HepG2 (cell line): ENCODE results near the gene SMARCC1. TPM values are rescaled to one million over a fixed set of nuclear protein-coding genes. Genes with fewer than 3 reads are reported as not detected.

Experiments
- ATAC-seq: fragments of 200-7000 bp; cut with Tn5 transposase; 3 replicates; pipeline ENCODE4 v1.9.1; 2020; ENCODE audit warnings: mild to moderate bottlenecking, moderate library complexity
- BruUV-seq: library from RNA; stranded (reverse); fragments of 400-500 nt; replicated peaks from 2 replicates; lab custom pipeline; 2021; lab: Mats Ljungman, UMichigan
- CTCF ChIA-PET: fragments of 300-600 bp; formaldehyde crosslinking; extraction: SDS; loops from one replicate; lab custom pipeline; 2021; ENCODE audit warnings: low total read pairs, inconsistent platforms, low intra/inter-chr PET ratio; lab: Yijun Ruan, JAX
- POLR2A ChIA-PET: fragments of 350-600 bp; sonication (Branson Sonifier 250); formaldehyde crosslinking; loops from one replicate; lab custom pipeline; 2020; ENCODE audit warnings: antibody characterized with exemption, inconsistent platforms; lab: Yijun Ruan, JAX
- DNase-seq: peaks from one replicate; pipeline ENCODE4 v3.0.0-alpha.2; 2015; ENCODE audit warnings: low spot score
- FAIRE-seq: peaks from 3 replicates; lab custom pipeline; 2011; peaks lifted over from hg19 to GRCh38; lab: Jason Lieb, UNC
- H2AFZ ChIP-seq: one replicate; pipeline ENCODE4 v1.6.1; 2011; ENCODE audit warnings: low read length, inconsistent platforms
- H3K27ac ChIP-seq: fragments of 300-600 bp; 3 replicates; pipeline ENCODE4 v1.8.0; 2011; ENCODE audit warnings: mixed run types, mild to moderate bottlenecking, mixed read lengths, low read length, inconsistent platforms; ENCODE audit not compliant: insufficient read depth; ENCODE audit errors: extremely low read length
- H3K27me3 ChIP-seq, 2 experiments: fragments of 200-600 bp in 1 of 2; 2 replicates in 1 of 2; 3 replicates in 1 of 2; pipeline versions ENCODE4 v1.6.0 to v1.8.0; 2011; ENCODE audit warnings: low read length in 2 of 2, mild to moderate bottlenecking in 2 of 2, moderate library complexity in 2 of 2, inconsistent platforms in 1 of 2; ENCODE audit not compliant: insufficient read depth in 2 of 2, control insufficient read depth in 1 of 2
- H3K36me3 ChIP-seq, 2 experiments: fragments of 200-600 bp in 1 of 2; replicated peaks in 1 of 2; 2 replicates in 1 of 2; 3 replicates in 1 of 2; pipeline versions ENCODE4 v1.5.1 to v1.8.0; 2011; ENCODE audit warnings: low read length in 2 of 2, inconsistent platforms in 1 of 2; ENCODE audit not compliant: insufficient read depth in 2 of 2, control insufficient read depth in 1 of 2
- H3K4me1 ChIP-seq: 2 replicates; pipeline ENCODE4 v1.5.1; 2012; ENCODE audit warnings: low read length, inconsistent platforms; ENCODE audit not compliant: insufficient read depth
- H3K4me2 ChIP-seq: 2 replicates; pipeline ENCODE4 v1.6.0; 2011; ENCODE audit warnings: low read depth, low read length, inconsistent platforms
- H3K4me3 ChIP-seq, 3 experiments: fragments of 200-600 bp in 1 of 3; sonication (generic), shearing (Covaris generic) in 1 of 3; replicated peaks in 1 of 3; 2 replicates each; pipeline ENCODE4 v1.5.1; 2011 to 2016; ENCODE audit warnings: low read length in 3 of 3, inconsistent platforms in 2 of 3, low read depth in 2 of 3, mild to moderate bottlenecking in 2 of 3, control low read depth in 1 of 3, mixed read lengths in 1 of 3; ENCODE audit not compliant: insufficient read depth in 1 of 3
- H3K79me2 ChIP-seq: one replicate; pipeline ENCODE4 v1.6.1; 2011; ENCODE audit warnings: low read length, inconsistent platforms; ENCODE audit not compliant: insufficient read depth
- H3K9ac ChIP-seq: 2 replicates; pipeline ENCODE4 v1.6.0; 2011; ENCODE audit warnings: mild to moderate bottlenecking, low read depth, low read length, inconsistent platforms; ENCODE audit not compliant: insufficient read depth
- H3K9me3 ChIP-seq: 2 replicates; pipeline ENCODE4 v1.5.1; 2012; ENCODE audit warnings: mild to moderate bottlenecking, low read length
- H4K20me1 ChIP-seq: 2 replicates; pipeline ENCODE4 v1.6.0; 2011; ENCODE audit warnings: inconsistent platforms, mild to moderate bottlenecking, low read length, moderate library complexity; ENCODE audit not compliant: insufficient read depth
- ARID5B ChIP-seq: IDR thresholded peaks from 2 replicates; pipeline ENCODE4 v1.4.0; 2020; ENCODE audit warnings: mild to moderate bottlenecking, missing genetic modification reagents
- EZH2 ChIP-seq: conservative IDR thresholded peaks from 2 replicates; pipeline ENCODE4 v1.6.1; 2012; ENCODE audit warnings: mild to moderate bottlenecking, low read depth, low read length, moderate library complexity
- FOXC1 ChIP-seq: sonication (generic); formaldehyde crosslinking; IDR thresholded peaks from 2 replicates; pipeline ENCODE4 v1.8.0; 2022; ENCODE audit warnings: mild to moderate bottlenecking, missing genetic modification reagents, borderline replicate concordance
- HNRNPK ChIP-seq: fragments of 200-400 bp; formaldehyde crosslinking; IDR thresholded peaks from 2 replicates; pipeline ENCODE4 v1.6.1; 2018; ENCODE audit warnings: low read length, low read depth, moderate library complexity, mild to moderate bottlenecking; ENCODE audit not compliant: poor library complexity, severe bottlenecking
- PPARG ChIP-seq: conservative IDR thresholded peaks from 2 replicates; pipeline ENCODE4 v1.6.1; 2016; ENCODE audit warnings: missing biosample characterization, missing genetic modification reagents
- SMAD3 ChIP-seq: sonication (generic); formaldehyde crosslinking; IDR thresholded peaks from 2 replicates; pipeline ENCODE4 v1.4.0; 2020; ENCODE audit warnings: missing genetic modification reagents
- SP4 ChIP-seq: sonication (generic); formaldehyde crosslinking; IDR thresholded peaks from 2 replicates; pipeline ENCODE4 v1.8.1; 2023; ENCODE audit warnings: mild to moderate bottlenecking, missing genetic modification reagents
- SPEN ChIP-seq: sonication (generic); formaldehyde crosslinking; IDR thresholded peaks from 2 replicates; pipeline ENCODE4 v1.5.1; 2020; ENCODE audit warnings: low read depth, mild to moderate bottlenecking, missing genetic modification reagents
- ZBTB39 ChIP-seq: sonication (generic); formaldehyde crosslinking; IDR thresholded peaks from 2 replicates; pipeline ENCODE4 v1.5.0; 2020; ENCODE audit warnings: missing genetic modification reagents
- ZFP41 ChIP-seq: sonication (generic); formaldehyde crosslinking; IDR thresholded peaks from 2 replicates; pipeline ENCODE4 v1.4.0; 2020; ENCODE audit warnings: mild to moderate bottlenecking, missing genetic modification reagents, borderline replicate concordance
- ZNF441 ChIP-seq: sonication (generic); formaldehyde crosslinking; IDR thresholded peaks from 2 replicates; pipeline ENCODE4 v1.7.0; 2021; ENCODE audit warnings: missing genetic modification reagents, borderline replicate concordance
- ZNF687 ChIP-seq: sonication (generic); formaldehyde crosslinking; IDR thresholded peaks from 2 replicates; pipeline ENCODE4 v1.5.1; 2020; ENCODE audit warnings: mild to moderate bottlenecking, missing genetic modification reagents, moderate library complexity
- WGBS: methylation state at CpG from one replicate; pipeline ENCODE4 v1.1.6; 2017; ENCODE audit warnings: low lambda C conversion rate; 5-methylcytosine and 5-hydroxymethylcytosine counted together
- in situ Hi-C: cut with HindIII; loops from 2 replicates; pipeline ENCODE4 v1.10.0; 2017; ENCODE audit warnings: low pct_unique_long_range_greater_than_20kb; ENCODE audit not compliant: extremely low pct_ligation_motif_present
- intact Hi-C: fragments of 100-400 bp; cut with micrococcal nuclease; formaldehyde crosslinking; loops from one replicate; pipeline ENCODE4 v1.10.0; 2022; ENCODE audit not compliant: unreplicated experiment
- polyA plus RNA-seq, 8 experiments: library from polyadenylated mRNA; depleted of rRNA in 3 of 8; stranded (reverse) in 7 of 8; unstranded in 1 of 8; fragments of >200 nt; fragmentation: Illumina TruSeq in 4 of 8; extraction: Trizol in 4 of 8; gene quantifications; 2 replicates each; pipeline versions ENCODE4 v1.2.1 to v1.2.3, GENCODE V29; 2011 to 2016; ENCODE audit warnings: low read depth in 4 of 8, missing spikeins in 1 of 8, mixed read lengths in 1 of 8; ENCODE audit not compliant: insufficient read depth in 1 of 8
- total RNA-seq, 5 experiments: library from RNA; depleted of rRNA; stranded (reverse); fragments of >200 nt; fragmentation: Illumina TruSeq; extraction: Trizol; gene quantifications; 2 replicates each; pipeline ENCODE4 v1.2.3, GENCODE V29; 2016; ENCODE audit warnings: low read depth in 1 of 5

SMARCC1 gene
- total and polyA plus RNA-seq, 2 of the 13 experiments (the other 11 are each of a cell fraction or from before 2014, with no cell fraction given): 47.9 to 58.4 TPM

- no peak for TF ChIP-seq HNRNPK
- TF ChIP-seq PPARG: no peak
- TF ChIP-seq SMAD3 (CRISPR knock-in tag): no peak
Observed at GRCh38 chr3:47711596-47711995, 70.1 kb downstream of the SMARCC1 start (continued).

- POLR2A ChIA-PET: no interaction called here
- H3K9ac ChIP-seq: no peak overlapping the region
- no peaks in the 10 kb centered on the region for H4K20me1 ChIP-seq
- CTCF ChIA-PET: no interaction called here
- no peak overlapping the region for H3K4me2 ChIP-seq
- no TSS peak for BruUV-seq
- intact Hi-C loops: no loop called here
- H3K36me3 ChIP-seq: peaks cover 23 to 83% of the 10 kb centered on the region in 2 experiments
- H3K9me3 ChIP-seq: no peaks in the 10 kb centered on the region
- H3K4me1 ChIP-seq: no peaks in the 10 kb centered on the region
- in situ Hi-C loops: no loop called here
- H3K79me2 ChIP-seq: no peaks in the 10 kb centered on the region
- H3K4me3 ChIP-seq: no peak overlapping the region
- WGBS: 100% methylated on average over 1 of the region's 1 CpG
- no peaks in the 10 kb centered on the region for H3K27me3 ChIP-seq
- no peak for FAIRE-seq
- no peak for DNase-seq
- ATAC-seq: no peak
- no peak overlapping the region for H3K27ac ChIP-seq
- no peak overlapping the region for H2AFZ ChIP-seq
- TF ChIP-seq ZNF687 (CRISPR knock-in tag): no peak
- no peak for TF ChIP-seq FOXC1 (CRISPR knock-in tag)
- no peak for TF ChIP-seq ZFP41 (CRISPR knock-in tag)
- TF ChIP-seq ZNF441 (CRISPR knock-in tag): no peak
- no peak for TF ChIP-seq EZH2
- TF ChIP-seq ZBTB39 (CRISPR knock-in tag): no peak
- no peak for TF ChIP-seq SP4 (CRISPR knock-in tag)
- TF ChIP-seq SPEN (CRISPR knock-in tag): no peak
- no peak for TF ChIP-seq ARID5B (CRISPR knock-in tag)
Observed at GRCh38 chr3:47705391-47705790, 76.3 kb downstream of the SMARCC1 start.
